ENCODE measurements around the gene TRIM33. TPM values are rescaled to one million over a fixed set of nuclear protein-coding genes. Genes with fewer than 3 reads are reported as not detected.

The TRIM33 gene
- total and polyA plus RNA-seq, 3 donors from 2014 or later: 63.7 to 88.7 (median 67.9) TPM

GRCh38 chr1:114503916-114504422 lies 7.0 kb downstream of the TRIM33 start:
- 74 to 81% methylated on average over 7 of the region's 7 CpGs for WGBS, 2 donors
- no peaks in the 10 kb centered on the region for H3K36me3 ChIP-seq (ENCODE audit: low read depth, missing control alignments)
- no peak for TF ChIP-seq POLR2A (IDR thresholded peaks at IDR 0.05)
- TF ChIP-seq, protein P1, sequence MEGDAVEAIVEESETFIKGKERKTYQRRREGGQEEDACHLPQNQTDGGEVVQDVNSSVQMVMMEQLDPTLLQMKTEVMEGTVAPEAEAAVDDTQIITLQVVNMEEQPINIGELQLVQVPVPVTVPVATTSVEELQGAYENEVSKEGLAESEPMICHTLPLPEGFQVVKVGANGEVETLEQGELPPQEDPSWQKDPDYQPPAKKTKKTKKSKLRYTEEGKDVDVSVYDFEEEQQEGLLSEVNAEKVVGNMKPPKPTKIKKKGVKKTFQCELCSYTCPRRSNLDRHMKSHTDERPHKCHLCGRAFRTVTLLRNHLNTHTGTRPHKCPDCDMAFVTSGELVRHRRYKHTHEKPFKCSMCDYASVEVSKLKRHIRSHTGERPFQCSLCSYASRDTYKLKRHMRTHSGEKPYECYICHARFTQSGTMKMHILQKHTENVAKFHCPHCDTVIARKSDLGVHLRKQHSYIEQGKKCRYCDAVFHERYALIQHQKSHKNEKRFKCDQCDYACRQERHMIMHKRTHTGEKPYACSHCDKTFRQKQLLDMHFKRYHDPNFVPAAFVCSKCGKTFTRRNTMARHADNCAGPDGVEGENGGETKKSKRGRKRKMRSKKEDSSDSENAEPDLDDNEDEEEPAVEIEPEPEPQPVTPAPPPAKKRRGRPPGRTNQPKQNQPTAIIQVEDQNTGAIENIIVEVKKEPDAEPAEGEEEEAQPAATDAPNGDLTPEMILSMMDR (IDR thresholded peaks at IDR 0.05): no peak
- no peak overlapping the region for H3K4me3 ChIP-seq
- H3K27ac ChIP-seq: no peak overlapping the region
- no peaks in the 10 kb centered on the region for H3K27me3 ChIP-seq
- H3K9me3 ChIP-seq: no peaks in the 10 kb centered on the region
- DNase-seq: no peak
- intact Hi-C loops (cut with DNase I; ENCODE audit: low total_unique reads): no loop called here
- peaks cover 8% of the 10 kb centered on the region for H3K4me1 ChIP-seq

GRCh38 chr1:114502080-114502479 lies 8.9 kb downstream of the TRIM33 start:
- Histone ChIP-seq H3K4me3 (no peak overlapping the region), H3K9me3 (no peaks in the 10 kb centered on the region), H3K27ac (no peak overlapping the region), H3K4me1 (no peaks in the 10 kb centered on the region), H3K36me3 (ENCODE audit: low read depth, missing control alignments) (no peaks in the 10 kb centered on the region), H3K27me3 (no peaks in the 10 kb centered on the region)
- no peak for DNase-seq
- intact Hi-C loops (cut with DNase I; ENCODE audit: low total_unique reads): no loop called here
- TF ChIP-seq POLR2A (IDR thresholded peaks at IDR 0.05): no peak
- TF ChIP-seq, protein P1 (IDR thresholded peaks at IDR 0.05): no peak

DNA sequence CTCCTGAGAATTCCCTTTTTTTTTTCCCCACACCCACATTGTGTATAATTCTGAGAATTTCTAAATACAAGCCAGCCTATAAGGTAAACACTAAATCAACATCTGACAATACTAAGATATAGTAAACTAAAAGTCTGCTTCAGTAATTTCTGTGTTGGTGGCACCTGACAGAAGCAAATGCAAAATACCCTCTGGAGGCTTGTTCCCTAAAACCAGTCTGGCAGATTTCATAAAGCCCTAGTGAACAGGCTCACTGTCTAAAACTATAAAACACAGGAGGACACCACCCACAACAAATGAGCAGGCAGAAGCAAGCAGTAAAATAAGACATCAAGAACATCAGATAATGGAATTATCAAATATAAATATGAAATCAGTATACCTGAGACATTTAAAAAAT lies 11.5 kb downstream of the TRIM33 start:
- no peaks in the 10 kb centered on the region for H3K36me3 ChIP-seq (ENCODE audit: low read depth, missing control alignments)
- DNase-seq: no peak
- TF ChIP-seq, protein P1 (IDR thresholded peaks at IDR 0.05): no peak
- TF ChIP-seq POLR2A (IDR thresholded peaks at IDR 0.05): no peak
- no peak overlapping the region for H3K27ac ChIP-seq
- intact Hi-C loops (cut with DNase I; ENCODE audit: low total_unique reads): no loop called here
- H3K4me1 ChIP-seq: no peaks in the 10 kb centered on the region
- no peak overlapping the region for H3K4me3 ChIP-seq
- no peaks in the 10 kb centered on the region for H3K27me3 ChIP-seq
- no peaks in the 10 kb centered on the region for H3K9me3 ChIP-seq

- Histone ChIP-seq H3K4me1 (no peaks in the 10 kb centered on the region), H3K27me3 (no peaks in the 10 kb centered on the region), H3K36me3 (ENCODE audit: low read depth, missing control alignments) (no peaks in the 10 kb centered on the region), H3K27ac (no peak overlapping the region), H3K9me3 (no peaks in the 10 kb centered on the region), H3K4me3 (no peak overlapping the region)
- 79 to 91% methylated on average over 1 of the region's 1 CpG for WGBS, 2 donors
- TF ChIP-seq, protein P1 (IDR thresholded peaks at IDR 0.05): no peak
- no peak for TF ChIP-seq POLR2A (IDR thresholded peaks at IDR 0.05)
- DNase-seq: no peak
- intact Hi-C loops (cut with DNase I; ENCODE audit: low total_unique reads): no loop called here
Measured at GRCh38 chr1:114496089-114496488, 14.9 kb downstream of the TRIM33 start.

- Histone ChIP-seq H3K9me3 (no peaks in the 10 kb centered on the region), H3K27ac (no peak overlapping the region), H3K4me3 (no peak overlapping the region), H3K36me3 (ENCODE audit: low read depth, missing control alignments) (no peaks in the 10 kb centered on the region), H3K4me1 (no peaks in the 10 kb centered on the region), H3K27me3 (no peaks in the 10 kb centered on the region)
- WGBS, 2 donors: 42 to 63% methylated on average over 2 of the region's 2 CpGs
- no peak for DNase-seq
- TF ChIP-seq, protein P1 (IDR thresholded peaks at IDR 0.05): no peak
- TF ChIP-seq POLR2A (IDR thresholded peaks at IDR 0.05): no peak
- intact Hi-C loops (cut with DNase I; ENCODE audit: low total_unique reads): no loop called here
Measured at GRCh38 chr1:114495486-114495885, 15.5 kb downstream of the TRIM33 start.
